ENCODE measurements around the gene TRAF6. TPM values are rescaled to one million over a fixed set of nuclear protein-coding genes. Genes with fewer than 3 reads are reported as not detected.

TRAF6 gene
- total RNA-seq, 1 experiment from 2014 or later, result 9.3 TPM

- no TSS peak for BruUV-seq (replicated peaks)
- Histone ChIP-seq H3K4me3 (replicated peaks in 1 of 2; ENCODE audit: low read depth in 1 of 2, low read length in 2 of 2) (no peak overlapping the region), H3K36me3 (ENCODE audit: control insufficient read depth in 1 of 2, insufficient read depth in 2 of 2, low read length in 2 of 2) (no peaks in the 10 kb centered on the region), H3K79me2 (ENCODE audit: insufficient read depth, low read length) (no peaks in the 10 kb centered on the region), H3K27ac (ENCODE audit: low read depth, low read length) (no peak overlapping the region), H3K9me3 (ENCODE audit: control insufficient read depth in 1 of 2, insufficient read depth in 1 of 2, low read depth in 1 of 2, low read length in 2 of 2) (no peaks in the 10 kb centered on the region), H3K9me2 (ENCODE audit: insufficient read depth) (no peaks in the 10 kb centered on the region), H3K4me1 (ENCODE audit: control insufficient read depth in 1 of 2, insufficient read depth in 2 of 2, low read length in 2 of 2) (peaks cover 2 to 10% of the 10 kb centered on the region in 2 experiments; a peak in 1 of 4 replicates), H4K20me1 (ENCODE audit: insufficient read depth) (no peaks in the 10 kb centered on the region), H3K27me3 (ENCODE audit: insufficient read depth, low read length) (peaks cover 8% of the 10 kb centered on the region; the same call in 1 of the 2 replicates), H2AFZ (ENCODE audit: low read depth, low read length, poor library complexity, severe bottlenecking) (no peak overlapping the region), H3K9ac (ENCODE audit: low read length) (no peak overlapping the region), H3K4me2 (ENCODE audit: low read length) (no peak overlapping the region)
- ATAC-seq (no peak), DNase-seq (ENCODE audit: low read depth, low spot score) (no peak)
- no peak for TF ChIP-seq FOSL1 (IDR thresholded peaks at IDR 0.05; ENCODE audit: low read depth)
- no peak for TF ChIP-seq SRF (IDR thresholded peaks at IDR 0.05; ENCODE audit: low read depth)
- TF ChIP-seq ATF3 (IDR thresholded peaks at IDR 0.05), result no peak
- TF ChIP-seq POLR2AphosphoS5 (IDR thresholded peaks at IDR 0.05; ENCODE audit: low read depth, low read length), result no peak
- no peak for TF ChIP-seq TCF7L2 (IDR thresholded peaks at IDR 0.05; ENCODE audit: borderline replicate concordance, extremely low read depth, insufficient read depth, insufficient read length)
- no peak for TF ChIP-seq CBX3 (IDR thresholded peaks at IDR 0.05; ENCODE audit: low read depth)
- no peak for TF ChIP-seq ZBTB33 (IDR thresholded peaks at IDR 0.05; ENCODE audit: extremely low read depth, insufficient replicate concordance, low read length)
- TF ChIP-seq SP1 (IDR thresholded peaks at IDR 0.05; ENCODE audit: low read depth), result no peak
- TF ChIP-seq ELF1 (IDR thresholded peaks at IDR 0.05; ENCODE audit: borderline replicate concordance, low read depth), result no peak
- TF ChIP-seq EGR1 (IDR thresholded peaks at IDR 0.05; ENCODE audit: low read depth), result no peak
- no peak for TF ChIP-seq MAX (IDR thresholded peaks at IDR 0.05)
- no peak for TF ChIP-seq EZH2phosphoT487 (IDR thresholded peaks at IDR 0.05; ENCODE audit: borderline replicate concordance)
- no peak for TF ChIP-seq JUND (IDR thresholded peaks at IDR 0.05)
- TF ChIP-seq ZFX (IDR thresholded peaks at IDR 0.05), result no peak
- no peak for TF ChIP-seq RAD21 (IDR thresholded peaks at IDR 0.05; ENCODE audit: low read depth)
- intact Hi-C loops (cut with micrococcal nuclease), result no loop called here
- ChIA-PET POLR2A (interaction anchor here (1.2 kb wide), 1 partner anchor 11 kb away, joined by 3 read pairs; no protein-coding TSS in a partner anchor), RAD21 (ENCODE audit: low non-redundant PET in 1 of 2, low total read pairs in 2 of 2, uncharacterized antibody in 2 of 2, unreplicated experiment in 2 of 2) (no interaction called here), CTCF (interaction anchor here (1.0 to 1.3 kb wide), 2 partner anchors 43 to 157 kb away, joined by 3 to 4 read pairs; no protein-coding TSS in a partner anchor)
These were observed 60.4 kb downstream of the TRAF6 start for GRCh38 chr11:36449561-36450096.

All from HCT116 (cell line).